GM12878 (cell line): ENCODE measurements around the gene COBLL1. TPM values are rescaled to one million over a fixed set of nuclear protein-coding genes. Genes with fewer than 3 reads are reported as not detected.

Experiments
- ATAC-seq: fragments of 200-7000 bp; cut with Tn5 transposase; 3 replicates; pipeline ENCODE4 v1.9.1; 2020; ENCODE audit warnings: mild to moderate bottlenecking, moderate library complexity
- BruUV-seq: library from RNA; stranded (reverse); fragments of 400-500 nt; replicated peaks from 2 replicates; lab custom pipeline; 2021; lab: Mats Ljungman, UMichigan
- CTCF ChIA-PET: fragments of 300-600 bp; sonication (Branson Sonifier 250); formaldehyde crosslinking; extraction: SDS; loops from one replicate; lab custom pipeline; 2021; ENCODE audit warnings: inconsistent platforms; lab: Yijun Ruan, JAX
- POLR2A ChIA-PET: fragments of 350-600 bp; formaldehyde crosslinking; extraction: SDS; loops from one replicate; lab custom pipeline; 2021; ENCODE audit warnings: inconsistent platforms; lab: Charles Lee
- RAD21 ChIA-PET: fragments of 300-600 bp; sonication (Branson Sonifier 250); formaldehyde crosslinking; loops from one replicate; lab custom pipeline; 2023; ENCODE audit warnings: antibody characterized with exemption; ENCODE audit not compliant: unreplicated experiment; lab: Charles Lee
- SMC1A ChIA-PET: fragments of 300-600 bp; sonication (Branson Sonifier 250); formaldehyde crosslinking; loops from one replicate; lab custom pipeline; 2023; ENCODE audit not compliant: unreplicated experiment, uncharacterized antibody; lab: Charles Lee
- DNase-seq: peaks from one replicate; pipeline ENCODE4 v3.0.0-alpha.2; 2011; ENCODE audit warnings: low read depth, low spot score
- FAIRE-seq: peaks from 3 replicates; lab custom pipeline; 2011; peaks lifted over from hg19 to GRCh38; lab: Jason Lieb, UNC
- H2AFZ ChIP-seq: 2 replicates; pipeline ENCODE4 v1.6.0; 2011; ENCODE audit warnings: low read depth, low read length, control low read depth; ENCODE audit not compliant: control insufficient read depth
- H3K27ac ChIP-seq: 2 replicates; pipeline ENCODE4 v1.5.1; 2011; ENCODE audit warnings: control low read depth; ENCODE audit not compliant: control insufficient read depth, insufficient read depth
- H3K27me3 ChIP-seq, 2 experiments: replicated peaks in 1 of 2; 2 replicates each; pipeline versions ENCODE4 v1.6.0 to v1.6.1; 2011; ENCODE audit warnings: low read length in 1 of 2; ENCODE audit not compliant: control insufficient read depth in 2 of 2, insufficient read depth in 2 of 2
- H3K36me3 ChIP-seq, 2 experiments: 2 replicates each; pipeline ENCODE4 v1.5.1; 2011; ENCODE audit warnings: low read length in 1 of 2; ENCODE audit not compliant: control insufficient read depth in 2 of 2, insufficient read depth in 2 of 2
- H3K4me1 ChIP-seq: 2 replicates; pipeline ENCODE4 v1.6.1; 2011; ENCODE audit warnings: mild to moderate bottlenecking, low read length, moderate library complexity, mixed read lengths; ENCODE audit not compliant: control insufficient read depth, insufficient read depth
- H3K4me2 ChIP-seq: 2 replicates; pipeline ENCODE4 v1.6.0; 2011; ENCODE audit warnings: control low read depth; ENCODE audit not compliant: control insufficient read depth, insufficient read depth
- H3K4me3 ChIP-seq: fragments of 200-600 bp; sonication (generic); 2 replicates; pipeline ENCODE4 v1.5.1; 2016
- H3K79me2 ChIP-seq: 2 replicates; pipeline ENCODE4 v1.6.0; 2011; ENCODE audit warnings: low read length; ENCODE audit not compliant: control insufficient read depth, insufficient read depth
- H3K9ac ChIP-seq: 2 replicates; pipeline ENCODE4 v1.8.0; 2011; ENCODE audit warnings: low read length, control low read depth, mixed read lengths; ENCODE audit not compliant: control insufficient read depth, insufficient read depth
- H3K9me3 ChIP-seq: replicated peaks from 3 replicates; pipeline ENCODE4 v1.5.1; 2011; ENCODE audit warnings: mild to moderate bottlenecking, low read length; ENCODE audit not compliant: control insufficient read depth, insufficient read depth
- H4K20me1 ChIP-seq: 2 replicates; pipeline ENCODE4 v1.6.0; 2011; ENCODE audit not compliant: control insufficient read depth, insufficient read depth
- BMI1 ChIP-seq: fragments of 450-650 bp; IDR thresholded peaks from 2 replicates; pipeline ENCODE4 v1.6.1; 2016; ENCODE audit warnings: mild to moderate bottlenecking, moderate library complexity, borderline replicate concordance
- EGR1 ChIP-seq, 2 experiments: IDR thresholded peaks; 1 replicate in 1 of 2; 2 replicates in 1 of 2; pipeline ENCODE4 v1.6.1; 2011 to 2012; ENCODE audit warnings: low read depth in 2 of 2, low read length in 2 of 2, borderline replicate concordance in 1 of 2, mild to moderate bottlenecking in 1 of 2, moderate library complexity in 1 of 2
- FOXK2 ChIP-seq: fragments of 450-650 bp; IDR thresholded peaks from 2 replicates; pipeline ENCODE4 v1.6.1; 2017; ENCODE audit warnings: mild to moderate bottlenecking, moderate library complexity
- JUNB ChIP-seq: IDR thresholded peaks from 2 replicates; pipeline ENCODE4 v1.6.1; 2016; ENCODE audit warnings: antibody characterized with exemption, mild to moderate bottlenecking
- MYC ChIP-seq: IDR thresholded peaks from 2 replicates; pipeline ENCODE4 v1.6.1; 2011; ENCODE audit warnings: mild to moderate bottlenecking, low read length, moderate library complexity, inconsistent platforms; ENCODE audit not compliant: insufficient read depth, insufficient replicate concordance, insufficient read length, severe bottlenecking
- SMAD5 ChIP-seq: IDR thresholded peaks from 2 replicates; pipeline ENCODE4 v1.6.1; 2016; ENCODE audit warnings: antibody characterized with exemption, low read depth
- SUPT20H ChIP-seq: IDR thresholded peaks from 2 replicates; pipeline ENCODE4 v1.6.1; 2011; ENCODE audit warnings: low read depth, mild to moderate bottlenecking, low read length, moderate library complexity, borderline replicate concordance; ENCODE audit not compliant: control insufficient read depth
- WRNIP1 ChIP-seq: IDR thresholded peaks from 2 replicates; pipeline ENCODE4 v1.6.1; 2011; ENCODE audit warnings: low read depth, low read length, improper control_type of control experiment, borderline replicate concordance
- in situ Hi-C: fragments of 300-500 bp; cut with MboI; formaldehyde crosslinking; loops from 9 replicates; pipeline ENCODE4 v1.14.3; 2018; ENCODE audit warnings: mixed read lengths
- intact Hi-C: fragments of 100-400 bp; cut with micrococcal nuclease; formaldehyde crosslinking; loops from one replicate; pipeline ENCODE4 v1.14.2; 2022; ENCODE audit not compliant: unreplicated experiment
- polyA plus RNA-seq, 11 experiments: library from polyadenylated mRNA; depleted of rRNA in 4 of 11; unstranded in 6 of 11; stranded (reverse) in 5 of 11; fragments of >200 nt; fragmentation: Nextera tagmentation in 4 of 11; fragmentation: Illumina TruSeq in 1 of 11; extraction: Ambion mirVana in 4 of 11; extraction: Trizol in 1 of 11; gene quantifications; 1 replicate in 1 of 11; 2 replicates in 10 of 11; pipeline versions ENCODE4 v1.2.1 to v1.2.3, GENCODE V29; 2011 to 2016; ENCODE audit warnings: inconsistent platforms in 2 of 11, missing spikeins in 2 of 11, low read depth in 1 of 11
- total RNA-seq, 4 experiments: library from RNA; depleted of rRNA in 3 of 4; stranded (reverse); fragments of >200 nt in 3 of 4; fragmentation: Illumina TruSeq in 1 of 4; extraction: Trizol in 1 of 4; gene quantifications; 2 replicates each; pipeline versions ENCODE4 v1.2.1 to v1.2.3, GENCODE V29; 2013 to 2021
- TF ChIP-seq, protein P1 (sequence below): fragments of 450-650 bp; IDR thresholded peaks from 2 replicates; pipeline ENCODE4 v1.6.1; 2018; ENCODE audit warnings: borderline replicate concordance, mild to moderate bottlenecking; ENCODE audit not compliant: partially characterized antibody
- TF ChIP-seq, protein P2 (sequence below): IDR thresholded peaks from 2 replicates; pipeline ENCODE4 v1.6.1; 2012; ENCODE audit warnings: mild to moderate bottlenecking, low read depth, low read length
- TF ChIP-seq, protein P3 (sequence below): fragments of 450-650 bp; IDR thresholded peaks from 2 replicates; pipeline ENCODE4 v1.6.1; 2017; ENCODE audit warnings: mild to moderate bottlenecking, low read depth, inconsistent platforms; ENCODE audit not compliant: poor library complexity, severe bottlenecking
- TF ChIP-seq, protein P4 (sequence below): IDR thresholded peaks from 2 replicates; pipeline ENCODE4 v1.6.1; 2012; ENCODE audit warnings: low read length, inconsistent platforms

The COBLL1 gene
- total and polyA plus RNA-seq, 10 of the 15 experiments (the other 5 are each of a cell fraction or from before 2014, with no cell fraction given), result 0.46 TPM; not detected in 9

DNA sequence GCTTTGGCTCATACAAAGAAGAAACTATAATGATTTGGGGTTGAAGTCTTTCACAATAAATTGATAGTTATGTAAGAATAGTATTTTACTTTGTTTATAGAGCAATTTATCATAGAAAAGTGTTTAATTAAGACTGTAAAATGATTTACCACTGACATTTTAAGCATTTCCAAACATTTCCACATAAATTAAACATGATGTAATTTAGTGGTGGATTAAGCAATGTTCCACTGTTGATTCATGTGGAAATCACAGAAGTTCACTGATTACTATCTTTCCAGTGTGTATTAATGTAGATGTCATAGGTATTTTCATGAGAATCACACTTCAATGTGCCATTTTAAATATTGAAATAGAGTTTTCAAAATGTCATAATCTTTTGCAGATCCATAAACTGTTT lies 180.3 kb downstream of the COBLL1 start:
- H4K20me1 ChIP-seq, result no peaks in the 10 kb centered on the region
- H3K79me2 ChIP-seq, result no peaks in the 10 kb centered on the region
- SMC1A ChIA-PET, result no interaction called here
- no peak overlapping the region for H3K4me3 ChIP-seq
- RAD21 ChIA-PET, result no interaction called here
- H2AFZ ChIP-seq, result no peak overlapping the region
- POLR2A ChIA-PET, result no interaction called here
- H3K4me1 ChIP-seq, result no peaks in the 10 kb centered on the region
- H3K4me2 ChIP-seq, result no peak overlapping the region
- DNase-seq (no peak), FAIRE-seq (no peak), ATAC-seq (no peak)
- CTCF ChIA-PET, result no interaction called here
- H3K9ac ChIP-seq, result no peak overlapping the region
- no peaks in the 10 kb centered on the region for H3K36me3 ChIP-seq
- no TSS peak for BruUV-seq
- intact Hi-C loops (no loop called here), in situ Hi-C loops (no loop called here)
- H3K27me3 ChIP-seq, result no peaks in the 10 kb centered on the region
- H3K27ac ChIP-seq, result no peak overlapping the region
- no peaks in the 10 kb centered on the region for H3K9me3 ChIP-seq
- TF ChIP-seq, protein P1, sequence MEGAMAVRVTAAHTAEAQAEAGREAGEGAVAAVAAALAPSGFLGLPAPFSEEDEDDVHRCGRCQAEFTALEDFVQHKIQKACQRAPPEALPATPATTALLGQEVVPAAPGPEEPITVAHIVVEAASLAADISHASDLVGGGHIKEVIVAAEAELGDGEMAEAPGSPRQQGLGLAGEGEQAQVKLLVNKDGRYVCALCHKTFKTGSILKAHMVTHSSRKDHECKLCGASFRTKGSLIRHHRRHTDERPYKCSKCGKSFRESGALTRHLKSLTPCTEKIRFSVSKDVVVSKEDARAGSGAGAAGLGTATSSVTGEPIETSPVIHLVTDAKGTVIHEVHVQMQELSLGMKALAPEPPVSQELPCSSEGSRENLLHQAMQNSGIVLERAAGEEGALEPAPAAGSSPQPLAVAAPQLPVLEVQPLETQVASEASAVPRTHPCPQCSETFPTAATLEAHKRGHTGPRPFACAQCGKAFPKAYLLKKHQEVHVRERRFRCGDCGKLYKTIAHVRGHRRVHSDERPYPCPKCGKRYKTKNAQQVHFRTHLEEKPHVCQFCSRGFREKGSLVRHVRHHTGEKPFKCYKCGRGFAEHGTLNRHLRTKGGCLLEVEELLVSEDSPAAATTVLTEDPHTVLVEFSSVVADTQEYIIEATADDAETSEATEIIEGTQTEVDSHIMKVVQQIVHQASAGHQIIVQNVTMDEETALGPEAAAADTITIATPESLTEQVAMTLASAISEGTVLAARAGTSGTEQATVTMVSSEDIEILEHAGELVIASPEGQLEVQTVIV, result no peak
- TF ChIP-seq EGR1 (IDR thresholded peaks at IDR 0.05; ENCODE audit: borderline replicate concordance in 1 of 2, low read depth in 2 of 2, low read length in 2 of 2) (no peak), JUNB (no peak), SMAD5 (no peak), BMI1 (no peak), FOXK2 (no peak), WRNIP1 (no peak), SUPT20H (no peak), MYC (no peak)
- TF ChIP-seq, protein P2, sequence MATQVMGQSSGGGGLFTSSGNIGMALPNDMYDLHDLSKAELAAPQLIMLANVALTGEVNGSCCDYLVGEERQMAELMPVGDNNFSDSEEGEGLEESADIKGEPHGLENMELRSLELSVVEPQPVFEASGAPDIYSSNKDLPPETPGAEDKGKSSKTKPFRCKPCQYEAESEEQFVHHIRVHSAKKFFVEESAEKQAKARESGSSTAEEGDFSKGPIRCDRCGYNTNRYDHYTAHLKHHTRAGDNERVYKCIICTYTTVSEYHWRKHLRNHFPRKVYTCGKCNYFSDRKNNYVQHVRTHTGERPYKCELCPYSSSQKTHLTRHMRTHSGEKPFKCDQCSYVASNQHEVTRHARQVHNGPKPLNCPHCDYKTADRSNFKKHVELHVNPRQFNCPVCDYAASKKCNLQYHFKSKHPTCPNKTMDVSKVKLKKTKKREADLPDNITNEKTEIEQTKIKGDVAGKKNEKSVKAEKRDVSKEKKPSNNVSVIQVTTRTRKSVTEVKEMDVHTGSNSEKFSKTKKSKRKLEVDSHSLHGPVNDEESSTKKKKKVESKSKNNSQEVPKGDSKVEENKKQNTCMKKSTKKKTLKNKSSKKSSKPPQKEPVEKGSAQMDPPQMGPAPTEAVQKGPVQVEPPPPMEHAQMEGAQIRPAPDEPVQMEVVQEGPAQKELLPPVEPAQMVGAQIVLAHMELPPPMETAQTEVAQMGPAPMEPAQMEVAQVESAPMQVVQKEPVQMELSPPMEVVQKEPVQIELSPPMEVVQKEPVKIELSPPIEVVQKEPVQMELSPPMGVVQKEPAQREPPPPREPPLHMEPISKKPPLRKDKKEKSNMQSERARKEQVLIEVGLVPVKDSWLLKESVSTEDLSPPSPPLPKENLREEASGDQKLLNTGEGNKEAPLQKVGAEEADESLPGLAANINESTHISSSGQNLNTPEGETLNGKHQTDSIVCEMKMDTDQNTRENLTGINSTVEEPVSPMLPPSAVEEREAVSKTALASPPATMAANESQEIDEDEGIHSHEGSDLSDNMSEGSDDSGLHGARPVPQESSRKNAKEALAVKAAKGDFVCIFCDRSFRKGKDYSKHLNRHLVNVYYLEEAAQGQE, result no peak
- TF ChIP-seq, protein P3, sequence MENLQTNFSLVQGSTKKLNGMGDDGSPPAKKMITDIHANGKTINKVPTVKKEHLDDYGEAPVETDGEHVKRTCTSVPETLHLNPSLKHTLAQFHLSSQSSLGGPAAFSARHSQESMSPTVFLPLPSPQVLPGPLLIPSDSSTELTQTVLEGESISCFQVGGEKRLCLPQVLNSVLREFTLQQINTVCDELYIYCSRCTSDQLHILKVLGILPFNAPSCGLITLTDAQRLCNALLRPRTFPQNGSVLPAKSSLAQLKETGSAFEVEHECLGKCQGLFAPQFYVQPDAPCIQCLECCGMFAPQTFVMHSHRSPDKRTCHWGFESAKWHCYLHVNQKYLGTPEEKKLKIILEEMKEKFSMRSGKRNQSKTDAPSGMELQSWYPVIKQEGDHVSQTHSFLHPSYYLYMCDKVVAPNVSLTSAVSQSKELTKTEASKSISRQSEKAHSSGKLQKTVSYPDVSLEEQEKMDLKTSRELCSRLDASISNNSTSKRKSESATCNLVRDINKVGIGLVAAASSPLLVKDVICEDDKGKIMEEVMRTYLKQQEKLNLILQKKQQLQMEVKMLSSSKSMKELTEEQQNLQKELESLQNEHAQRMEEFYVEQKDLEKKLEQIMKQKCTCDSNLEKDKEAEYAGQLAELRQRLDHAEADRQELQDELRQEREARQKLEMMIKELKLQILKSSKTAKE, result no peak
- TF ChIP-seq, protein P4, sequence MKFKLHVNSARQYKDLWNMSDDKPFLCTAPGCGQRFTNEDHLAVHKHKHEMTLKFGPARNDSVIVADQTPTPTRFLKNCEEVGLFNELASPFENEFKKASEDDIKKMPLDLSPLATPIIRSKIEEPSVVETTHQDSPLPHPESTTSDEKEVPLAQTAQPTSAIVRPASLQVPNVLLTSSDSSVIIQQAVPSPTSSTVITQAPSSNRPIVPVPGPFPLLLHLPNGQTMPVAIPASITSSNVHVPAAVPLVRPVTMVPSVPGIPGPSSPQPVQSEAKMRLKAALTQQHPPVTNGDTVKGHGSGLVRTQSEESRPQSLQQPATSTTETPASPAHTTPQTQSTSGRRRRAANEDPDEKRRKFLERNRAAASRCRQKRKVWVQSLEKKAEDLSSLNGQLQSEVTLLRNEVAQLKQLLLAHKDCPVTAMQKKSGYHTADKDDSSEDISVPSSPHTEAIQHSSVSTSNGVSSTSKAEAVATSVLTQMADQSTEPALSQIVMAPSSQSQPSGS, result no peak
